NCI-H446 treated with DMSO at 0.1 percent for 48 hours (cell line): ENCODE results near the gene CUX1.
"Not testable (repeated sequence)": the region's sequence is repeated elsewhere in the genome, so short reads cannot be mapped to it uniquely, and the experiment has no call there.

ENCODE experiments used
- DNase-seq: peaks from one replicate; lab custom pipeline; 2025; lab: John Stamatoyannopoulos, UW

Gene CUX1

DNA sequence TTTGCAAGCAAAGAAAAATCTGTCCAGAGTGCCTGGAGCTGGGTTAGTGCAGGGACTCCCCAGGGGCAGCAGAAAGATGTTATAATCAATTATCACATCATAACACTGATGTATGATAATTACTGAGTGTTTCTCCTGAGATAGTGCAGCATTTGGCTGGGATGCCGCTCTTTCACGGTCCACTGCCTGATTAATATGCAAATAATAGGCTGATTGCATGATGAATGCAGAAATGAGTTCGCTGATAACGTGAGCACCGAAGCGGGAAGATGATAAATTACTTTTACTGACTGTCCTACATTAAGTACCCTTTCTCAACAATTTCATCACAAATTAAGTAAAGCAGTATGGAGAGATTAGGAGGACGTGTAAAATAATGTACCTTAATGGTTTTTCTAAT is 397.8 kb downstream of the CUX1 start:
- no peak for DNase-seq

DNA sequence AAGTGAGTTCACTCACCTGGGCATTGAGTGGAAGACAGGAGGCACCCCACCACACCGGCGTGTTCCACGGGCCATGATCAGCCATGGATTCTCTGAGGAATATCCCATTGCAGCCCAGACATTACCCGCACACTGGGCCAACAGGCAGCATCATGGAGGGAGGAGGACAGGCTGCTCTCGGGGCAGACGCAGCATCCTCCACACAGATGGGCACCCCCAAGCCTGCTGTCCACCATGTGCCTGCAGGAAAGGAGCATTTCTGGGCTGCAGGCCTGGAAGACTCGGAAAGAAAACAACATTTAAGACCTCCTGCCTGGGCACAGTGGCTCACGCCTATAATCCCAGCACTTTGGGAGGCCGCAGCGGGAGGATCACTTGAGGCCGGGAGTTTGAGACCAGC is 398.3 kb downstream of the CUX1 start:
- DNase-seq = no peak

DNA sequence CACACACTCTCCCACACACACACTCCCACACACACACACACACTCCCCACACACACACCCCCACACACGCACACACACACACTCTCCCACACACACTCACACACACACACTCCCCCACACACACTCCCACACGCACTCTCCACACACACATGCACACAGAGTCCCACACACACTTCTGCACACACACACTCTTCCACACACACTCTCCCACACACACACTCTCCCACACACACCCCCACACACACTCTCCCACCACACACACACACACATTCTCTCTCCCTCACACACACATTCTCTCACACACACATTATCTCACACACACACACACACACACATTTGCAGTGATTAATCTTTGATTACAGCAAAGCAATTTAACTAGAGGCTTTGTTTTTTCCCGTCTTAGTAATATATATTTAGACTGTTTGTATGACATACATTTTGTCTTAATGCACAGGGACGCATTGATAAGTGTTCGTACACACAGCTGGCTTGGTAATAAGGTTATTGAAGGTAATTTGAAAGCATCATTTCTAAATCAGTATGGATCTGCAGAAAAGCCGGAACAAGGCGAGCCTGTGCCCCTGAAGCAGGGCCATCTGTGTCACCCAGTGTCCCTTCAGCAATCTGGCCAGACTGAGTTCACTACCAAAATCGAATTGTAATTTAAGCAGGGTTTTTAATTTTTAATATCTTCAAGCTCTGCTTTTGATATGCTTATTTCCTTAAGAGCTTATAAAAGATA is 399.3 kb downstream of the CUX1 start:
- DNase-seq = no peak

DNA sequence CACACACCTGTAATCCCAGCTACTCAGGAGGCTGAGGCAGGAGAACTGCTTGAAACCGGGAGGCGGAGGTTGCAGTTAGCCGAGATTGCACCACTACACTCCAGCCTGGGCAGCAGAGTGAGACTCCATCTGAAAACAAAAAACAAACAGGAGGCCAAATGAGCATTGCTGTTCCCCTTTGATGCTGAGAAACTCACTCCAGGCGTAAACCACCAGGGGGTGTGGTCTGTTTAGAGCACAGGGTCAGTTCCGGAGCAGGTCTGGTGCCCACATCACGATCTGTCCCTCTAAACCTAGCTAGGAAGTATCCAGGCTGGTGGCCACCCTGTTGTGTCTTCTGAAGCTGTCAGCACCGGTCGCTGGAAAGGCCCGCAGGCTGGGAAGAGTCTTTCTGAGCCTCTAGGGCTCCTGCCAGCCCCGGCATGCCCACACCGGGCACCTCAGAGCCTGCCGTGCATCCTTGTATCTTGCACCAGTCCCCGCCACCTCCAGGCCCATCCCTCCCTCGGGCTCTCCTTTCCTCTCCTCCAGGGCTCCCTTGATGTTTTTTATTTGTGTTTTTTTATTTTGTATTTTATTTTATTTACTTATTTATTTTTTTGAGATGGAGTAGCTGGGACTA is 402.9 kb downstream of the CUX1 start:
- DNase-seq = no peak

DNA sequence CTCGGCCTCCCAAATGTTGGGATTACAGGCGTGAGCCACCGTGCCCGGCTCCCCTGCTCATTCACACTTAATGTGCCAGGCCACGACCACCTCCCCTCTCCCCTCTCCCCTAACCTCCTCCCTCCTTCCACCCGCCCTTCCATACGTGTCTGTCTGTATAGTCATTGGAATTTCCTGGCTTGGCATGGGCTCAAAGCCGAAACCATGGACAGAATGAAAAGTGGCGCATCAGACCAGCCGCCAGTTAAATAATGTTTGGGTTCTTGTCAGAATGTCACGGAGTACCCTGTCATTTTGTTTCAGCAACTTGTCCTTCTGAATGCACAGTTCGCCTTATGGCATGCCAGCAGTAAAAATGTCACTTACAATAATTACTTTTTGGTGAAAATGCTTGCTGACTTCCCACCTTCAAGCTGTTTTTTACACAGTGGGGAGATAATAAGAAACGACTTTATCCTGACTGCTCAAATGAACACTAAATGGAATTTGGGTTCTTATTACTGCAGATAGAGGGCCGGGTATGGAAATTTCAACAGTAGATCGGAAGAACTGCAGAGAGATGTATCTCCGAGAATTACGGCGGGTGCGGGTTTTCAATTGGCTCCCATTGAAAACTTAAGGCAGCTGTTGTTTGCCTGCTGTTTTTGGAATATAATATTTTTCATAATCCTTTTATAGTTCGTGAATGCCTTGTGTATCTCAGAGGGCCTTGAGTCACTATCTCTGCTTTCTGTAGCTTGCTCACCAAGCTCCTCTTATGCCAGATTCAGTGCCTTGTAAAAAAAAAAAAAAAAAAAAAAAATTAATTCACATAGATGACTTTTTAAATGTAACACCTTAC is 403.8 kb downstream of the CUX1 start:
- DNase-seq = no peak

DNA sequence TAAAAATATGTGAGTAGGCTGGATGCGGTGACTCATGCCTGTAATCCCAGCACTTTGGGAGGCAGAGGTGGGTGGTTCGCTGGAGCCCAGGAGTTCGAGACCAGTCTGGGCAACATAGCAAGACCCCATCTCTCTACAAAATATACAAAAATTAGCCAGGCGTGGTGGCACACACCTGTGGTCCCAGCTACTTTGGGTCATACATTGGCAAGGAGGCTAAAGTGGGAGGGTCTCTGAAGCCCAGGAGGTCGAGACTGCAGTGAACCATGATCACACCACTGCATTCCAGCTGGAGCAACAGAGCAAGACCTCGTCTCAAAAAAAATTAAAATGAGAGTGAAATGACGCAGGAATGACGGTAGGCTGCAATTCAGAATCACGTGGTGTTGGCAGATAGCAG is 404.5 kb downstream of the CUX1 start:
- DNase-seq = no peak

DNA sequence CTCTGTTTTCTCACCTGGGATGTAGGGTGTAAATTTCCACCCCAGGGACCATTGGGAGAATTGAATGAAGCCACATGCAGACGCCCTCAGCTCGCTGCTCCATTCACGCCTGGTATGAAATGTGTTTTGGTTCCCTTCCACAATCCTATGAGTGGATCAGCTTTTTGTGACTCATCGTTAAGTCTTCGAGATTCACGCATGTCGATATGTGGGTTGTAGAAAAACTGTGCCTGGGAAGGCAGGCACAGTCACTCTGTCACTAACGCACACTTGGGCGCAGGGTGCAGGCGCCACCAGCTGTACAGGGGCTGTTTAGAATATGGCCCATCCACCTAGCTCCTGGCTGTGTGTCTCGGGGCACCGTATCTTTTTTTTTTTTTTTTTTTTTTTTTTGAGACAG is 405.0 kb downstream of the CUX1 start:
- no peak for DNase-seq

DNA sequence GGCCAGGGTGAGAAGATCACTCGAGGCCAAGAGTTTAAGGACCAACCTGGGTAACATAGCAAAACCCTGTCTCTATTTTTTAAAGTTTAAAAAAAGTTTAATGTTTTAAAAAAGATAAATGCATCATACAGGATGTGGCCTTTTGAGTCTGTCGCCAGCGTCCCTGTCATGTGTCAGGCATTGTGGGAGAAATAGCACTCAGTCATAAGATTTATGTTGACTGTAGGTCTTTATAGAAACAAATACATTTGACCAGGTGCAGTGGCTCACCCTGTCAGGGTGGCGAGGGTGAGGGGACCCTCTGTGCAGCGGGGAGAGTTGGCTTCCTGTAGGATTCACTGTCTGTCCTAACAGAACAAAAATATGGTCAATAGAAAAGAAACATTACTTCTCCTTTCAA is 405.8 kb downstream of the CUX1 start:
- no peak for DNase-seq

DNA sequence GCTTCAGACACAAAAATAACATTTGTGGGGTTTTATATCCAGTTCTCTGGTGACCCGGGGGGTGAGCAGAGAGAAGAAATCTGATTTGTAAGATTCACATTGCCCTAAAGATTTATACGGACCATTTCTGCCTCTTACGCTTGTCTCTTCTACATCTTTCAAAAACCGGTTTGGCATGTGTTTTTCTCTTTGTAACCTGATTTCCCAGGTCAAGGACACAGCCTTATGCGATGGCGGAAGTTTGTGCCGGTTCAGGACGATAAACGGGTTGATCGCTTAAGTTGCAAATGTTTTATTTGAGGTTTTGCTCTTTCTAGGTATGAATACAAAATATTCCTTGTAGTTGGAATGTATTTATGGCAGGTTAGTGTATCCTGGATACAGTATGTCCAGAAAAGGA is 407.6 kb downstream of the CUX1 start:
- DNase-seq = no peak

DNA sequence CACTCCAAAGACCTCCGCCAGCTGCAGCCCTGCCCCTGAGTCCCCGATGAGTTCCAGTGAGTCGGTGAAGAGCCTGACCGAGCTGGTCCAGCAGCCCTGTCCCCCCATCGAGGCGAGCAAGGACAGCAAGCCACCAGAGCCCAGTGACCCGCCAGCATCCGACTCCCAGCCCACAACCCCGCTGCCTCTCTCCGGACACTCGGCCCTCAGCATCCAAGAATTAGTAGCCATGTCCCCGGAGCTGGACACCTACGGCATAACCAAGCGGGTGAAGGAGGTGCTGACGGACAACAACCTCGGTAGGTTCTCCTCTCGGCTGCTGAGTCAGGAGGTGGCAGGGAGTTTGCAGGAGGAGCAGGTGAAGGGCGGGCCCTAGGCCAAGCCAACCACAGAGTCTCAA is 409.9 kb downstream of the CUX1 start:
- no peak for DNase-seq

DNA sequence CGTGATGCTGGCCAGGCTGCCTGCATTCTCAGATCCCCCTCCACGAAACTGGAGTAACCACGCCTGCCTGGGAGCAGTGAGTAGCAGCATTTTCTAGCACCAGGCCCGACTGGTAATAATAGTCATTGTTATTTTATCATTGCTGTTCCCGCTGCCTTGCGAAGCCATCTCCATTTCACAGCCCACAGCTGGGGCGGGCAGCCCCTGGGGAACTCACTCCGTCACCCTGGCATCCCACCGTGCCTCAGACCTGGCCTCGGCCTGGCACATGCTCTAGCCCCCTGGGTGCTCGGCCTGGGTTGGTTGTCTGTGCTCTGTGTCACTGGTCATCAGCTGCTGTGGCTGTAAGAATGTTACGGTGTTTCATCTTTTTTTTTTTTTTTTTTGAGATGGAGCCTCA is 411.5 kb downstream of the CUX1 start:
- no peak for DNase-seq

DNA sequence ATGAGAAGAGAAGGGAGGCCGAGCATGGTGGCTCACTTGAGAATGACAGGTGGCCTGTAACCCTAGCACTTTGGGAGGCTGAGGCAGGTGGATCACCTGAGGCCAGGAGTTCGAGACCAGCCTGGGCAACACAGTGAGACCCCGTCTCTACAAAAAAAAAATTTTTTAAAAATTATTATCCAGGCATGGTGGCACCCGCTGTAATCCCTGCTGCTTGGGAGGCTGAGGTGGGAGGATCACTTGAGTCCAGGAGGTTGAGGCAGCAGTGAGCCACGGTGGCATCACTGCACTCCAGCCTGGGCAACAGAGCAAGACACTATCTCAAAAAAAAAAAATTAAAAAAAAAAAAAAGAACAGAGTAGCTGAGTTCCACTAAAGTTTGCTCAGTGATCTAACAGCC is 412.7 kb downstream of the CUX1 start:
- not testable (repeated sequence) for DNase-seq

DNA sequence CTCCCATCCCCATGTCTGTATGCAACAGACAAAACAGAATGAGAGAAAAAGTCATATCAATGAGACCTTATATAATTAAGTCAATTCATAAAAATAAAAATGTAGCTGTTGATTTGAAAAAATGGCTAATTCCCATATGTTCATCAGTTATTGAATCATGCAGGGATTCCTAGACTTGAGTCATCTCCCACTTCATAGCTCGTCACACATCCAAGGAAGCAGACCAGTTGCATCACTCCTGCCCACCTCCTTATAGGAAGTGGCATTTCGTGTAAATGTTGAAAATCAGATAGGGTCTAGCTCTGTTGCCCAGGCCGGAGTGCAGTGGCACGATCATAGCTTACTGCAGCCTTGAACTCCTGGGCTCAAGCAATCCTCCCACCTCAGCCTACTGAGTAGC is 413.2 kb downstream of the CUX1 start:
- DNase-seq = no peak

DNA sequence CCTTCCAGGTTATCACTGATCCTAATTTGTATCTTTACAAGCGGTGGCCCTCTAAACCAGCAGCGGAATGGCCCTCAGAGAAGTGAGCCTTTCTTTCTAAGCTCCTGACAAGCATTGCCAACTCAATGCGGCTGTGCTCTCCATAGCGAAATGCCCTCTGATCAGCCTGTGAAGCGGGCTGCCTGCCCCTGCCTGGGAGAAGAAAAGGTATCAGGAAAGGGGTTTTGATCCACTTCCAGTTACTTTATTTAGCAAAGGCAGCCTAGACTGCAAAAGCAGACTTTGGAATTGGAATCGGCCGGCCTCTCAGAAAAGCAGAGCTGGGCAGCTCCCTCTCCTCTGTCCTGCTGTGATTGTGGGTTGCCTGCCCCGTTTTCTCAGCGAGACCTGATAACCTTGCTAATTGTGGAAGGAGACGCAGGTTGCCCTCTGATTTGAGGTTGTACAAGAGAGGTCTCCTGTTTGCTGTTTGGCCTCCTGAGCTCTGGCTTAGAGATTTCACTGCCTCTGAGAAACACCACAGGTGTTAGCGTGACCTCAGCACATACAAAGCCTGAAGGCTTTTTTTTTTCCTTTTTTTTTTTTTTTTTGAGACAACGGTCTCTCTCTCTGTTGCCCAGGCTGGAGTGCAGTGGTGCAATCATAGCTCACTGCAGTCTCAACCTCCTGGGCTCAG is 415.3 kb downstream of the CUX1 start:
- no peak for DNase-seq

DNA sequence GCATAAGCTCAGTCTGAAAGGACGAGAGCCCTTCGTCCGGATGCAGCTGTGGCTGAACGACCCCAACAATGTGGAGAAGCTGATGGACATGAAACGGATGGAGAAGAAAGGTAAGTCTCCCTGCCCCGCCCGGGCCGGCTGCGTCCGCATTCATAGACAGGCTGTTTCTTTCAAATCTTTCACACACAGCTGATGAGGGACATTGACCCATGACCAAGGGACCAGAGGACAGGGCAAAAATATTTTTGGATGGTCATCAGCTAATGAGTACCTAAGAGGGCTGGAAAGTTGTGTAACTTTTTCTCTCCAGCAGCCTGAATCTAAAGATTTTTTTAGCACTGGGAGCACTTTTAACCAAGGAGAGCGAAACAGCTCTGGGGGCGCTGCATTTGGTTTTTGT is 416.7 kb downstream of the CUX1 start:
- DNase-seq = no peak

DNA sequence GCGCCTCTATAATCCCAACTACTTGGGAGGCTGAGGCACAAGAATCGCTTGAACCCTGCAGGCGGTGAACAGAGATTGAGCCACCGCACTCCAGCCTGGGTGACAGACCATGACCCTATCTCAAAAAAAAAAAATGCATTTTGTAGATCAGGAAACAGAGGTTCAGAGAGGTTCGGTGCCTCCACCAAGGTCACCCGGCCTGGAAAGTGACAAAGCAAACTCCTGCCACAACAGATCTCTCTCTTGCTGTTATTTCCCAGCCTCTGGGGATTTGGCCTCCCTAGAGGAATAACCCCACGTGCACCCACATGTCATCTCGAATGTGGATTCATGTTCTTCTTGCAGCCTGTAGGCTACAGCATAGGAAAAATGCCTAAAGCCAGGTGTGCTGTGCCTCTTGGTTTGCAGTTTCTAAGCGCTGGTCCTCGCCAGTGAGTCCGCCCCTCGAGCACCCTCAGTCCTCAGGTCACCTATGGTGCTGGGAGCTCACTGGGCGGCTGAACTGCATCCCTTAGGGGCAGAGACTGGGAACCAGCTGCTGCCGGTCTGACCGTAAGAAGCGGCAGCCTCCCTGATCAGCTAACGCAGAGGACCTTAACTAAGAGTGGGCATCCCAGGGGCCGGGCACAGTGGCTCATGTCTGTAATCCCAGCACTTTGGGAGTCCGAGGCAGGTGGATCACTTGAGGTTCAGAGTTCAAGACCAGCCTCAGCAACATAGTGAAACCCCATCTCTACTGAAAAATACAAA is 417.6 kb downstream of the CUX1 start:
- no peak for DNase-seq

DNA sequence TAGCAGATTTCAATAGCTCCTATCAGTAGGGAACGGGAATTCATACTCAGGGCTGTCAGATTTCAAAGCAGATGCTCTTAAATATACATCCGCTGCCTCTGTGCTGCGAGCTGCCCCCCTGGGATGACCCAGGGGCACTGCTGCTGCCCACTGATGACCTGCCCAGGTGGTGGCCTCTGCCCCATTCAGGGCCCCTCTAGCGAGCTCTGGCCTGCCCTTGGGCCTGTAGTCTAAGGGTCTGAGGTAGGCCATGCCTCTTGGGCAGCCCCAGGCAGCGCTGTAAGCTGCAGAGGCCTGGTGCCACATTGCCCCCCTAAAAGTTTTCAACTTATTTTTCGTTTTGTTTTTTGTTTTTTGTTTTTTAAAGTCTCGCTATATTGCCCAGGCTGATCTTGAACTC is 418.7 kb downstream of the CUX1 start:
- no peak for DNase-seq

DNA sequence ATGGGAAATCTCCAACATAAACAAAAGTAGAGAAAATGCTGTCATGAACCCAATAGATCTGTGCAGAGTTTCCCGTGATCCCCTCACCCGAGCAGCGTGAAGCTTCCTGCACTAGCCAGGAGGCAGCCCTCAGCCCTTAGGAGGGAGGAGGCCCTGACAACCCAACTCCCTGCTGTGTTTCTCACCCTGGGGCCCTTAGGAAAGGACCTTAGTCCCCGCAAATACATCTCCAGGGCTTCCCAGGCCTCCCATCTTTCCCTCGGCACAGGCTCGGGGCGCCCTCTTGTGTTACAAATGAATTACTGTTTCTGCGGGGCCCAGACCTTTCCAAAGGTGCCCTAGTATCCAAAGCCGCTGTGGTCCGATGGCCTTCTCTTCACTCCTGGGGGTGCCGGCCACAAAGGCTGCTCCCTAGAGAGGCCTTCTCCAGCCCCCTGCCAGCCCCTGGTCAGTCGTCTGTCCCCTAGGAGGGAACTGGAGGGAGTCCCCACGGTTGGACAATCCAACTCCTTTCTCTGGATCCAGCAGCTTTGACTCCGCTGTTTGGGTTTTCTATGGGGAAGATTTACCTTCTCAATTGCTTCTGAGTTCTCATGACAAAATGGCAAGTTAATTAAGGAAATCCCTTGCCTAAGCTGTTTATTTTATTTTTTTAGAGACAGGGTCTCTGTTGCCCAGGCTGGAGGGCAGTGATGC is 419.3 kb downstream of the CUX1 start:
- DNase-seq = peak; percentile 3

DNA sequence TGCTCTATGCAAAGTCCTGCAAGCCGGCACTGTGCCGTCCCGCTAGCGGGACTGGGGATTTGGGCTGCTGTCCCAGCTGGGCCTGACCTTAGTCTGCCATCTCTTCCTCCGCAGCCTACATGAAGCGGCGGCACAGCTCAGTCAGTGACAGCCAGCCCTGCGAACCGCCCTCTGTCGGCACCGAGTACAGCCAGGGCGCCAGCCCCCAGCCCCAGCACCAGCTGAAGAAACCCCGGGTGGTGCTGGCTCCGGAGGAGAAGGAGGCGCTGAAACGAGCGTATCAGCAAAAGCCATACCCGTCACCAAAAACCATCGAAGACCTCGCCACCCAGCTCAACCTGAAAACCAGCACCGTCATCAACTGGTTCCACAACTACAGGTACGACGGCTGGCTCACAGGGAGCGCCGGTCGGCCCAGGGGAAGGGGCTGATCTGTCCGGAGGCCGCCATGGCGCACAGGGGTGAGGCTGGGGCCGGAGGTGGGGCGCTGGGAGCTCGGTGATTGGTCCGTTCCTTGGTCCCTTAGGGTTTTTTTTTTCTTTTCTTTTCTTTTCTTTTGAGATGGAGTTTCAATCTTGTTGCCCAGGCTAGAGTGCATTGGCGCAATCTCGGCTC is 421.9 kb downstream of the CUX1 start:
- DNase-seq = no peak

DNA sequence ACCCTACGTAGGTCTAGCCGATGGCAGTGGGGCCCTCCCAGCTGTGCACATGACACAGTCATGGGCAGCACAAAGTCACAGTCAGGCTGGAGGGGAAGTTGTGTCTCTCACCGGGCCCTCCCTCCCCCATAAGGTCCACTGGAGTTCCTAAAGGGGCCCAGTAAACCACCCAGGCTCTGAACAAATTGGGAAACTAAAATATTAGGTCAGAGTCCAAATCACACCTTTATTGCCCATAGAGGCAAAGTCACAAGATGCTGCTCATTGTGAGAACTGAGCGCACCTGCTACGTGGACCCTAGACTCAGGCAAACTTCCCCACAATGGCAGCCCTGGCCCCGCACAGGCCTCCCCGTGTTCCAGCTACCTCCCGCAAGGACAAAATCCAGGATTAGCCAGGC is 424.0 kb downstream of the CUX1 start:
- DNase-seq = no peak

DNA sequence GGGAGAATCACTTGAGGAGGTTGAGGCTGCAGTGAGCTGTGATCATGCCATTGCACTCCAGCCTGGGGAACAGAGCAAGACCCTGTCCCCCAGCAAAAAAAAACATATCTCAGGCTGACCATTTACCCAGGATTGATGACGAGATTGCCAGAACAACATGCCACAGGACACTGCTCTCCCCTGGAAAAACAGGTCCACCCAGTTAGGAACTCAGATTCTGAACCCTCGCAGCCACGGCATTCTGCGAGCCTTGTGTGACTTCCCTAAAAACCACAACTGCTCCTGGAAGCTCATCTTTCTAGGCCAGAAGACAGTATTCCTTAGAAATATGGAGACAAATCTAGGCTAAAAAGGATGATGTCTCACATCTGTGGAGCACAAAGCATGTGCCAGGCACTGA is 427.2 kb downstream of the CUX1 start:
- no peak for DNase-seq
